ENCODE results near the gene VAMP1.
"Not testable (repeated sequence)": the region's sequence is repeated elsewhere in the genome, so short reads cannot be mapped to it uniquely, and the experiment has no call there.

The VAMP1 gene

DNA sequence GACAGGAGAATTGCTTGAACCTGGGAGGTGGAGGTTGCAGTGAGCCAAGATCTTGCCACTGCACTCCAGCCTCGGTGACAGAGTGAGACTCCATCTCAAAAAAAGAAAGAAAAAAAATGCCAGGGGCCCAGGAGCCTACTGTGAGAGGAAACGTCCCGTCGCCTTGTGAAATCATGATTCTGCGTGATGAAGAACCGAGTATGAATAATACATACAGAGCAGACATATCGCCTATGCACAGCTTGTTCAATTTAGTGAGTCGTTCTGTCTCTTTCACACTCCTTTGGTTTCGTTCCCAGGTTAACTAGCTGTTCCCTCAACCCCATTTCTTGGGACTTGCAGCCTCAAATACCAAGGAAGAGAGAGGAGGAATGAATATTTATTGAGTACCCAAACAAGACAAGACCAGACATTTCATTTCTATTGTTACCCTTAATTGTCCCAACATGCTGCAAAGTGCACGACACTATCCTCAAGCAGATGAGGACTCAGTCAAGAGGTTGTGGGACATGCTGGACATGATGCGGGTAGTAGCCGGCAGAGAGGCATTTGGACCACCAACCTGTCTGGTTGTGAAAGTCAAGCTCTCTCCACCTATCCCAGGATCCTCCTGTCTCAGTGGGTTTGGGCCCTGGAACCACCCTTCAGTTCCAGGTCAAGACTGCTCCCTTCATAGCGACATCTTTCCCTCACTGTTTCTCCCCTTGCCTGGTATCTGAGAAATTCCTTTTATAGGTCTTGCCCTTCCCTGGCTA, 34.3 kb downstream of the VAMP1 start:
- no peak overlapping the region for H3K4me3 ChIP-seq (replicated peaks in 1 of 2; ENCODE audit: low read depth in 2 of 2, low read length in 2 of 2)
- DNase-seq (ENCODE audit: low read depth in 2 of 2): no peak
- TF ChIP-seq CTCF (IDR thresholded peaks at IDR 0.05; ENCODE audit: low read depth, low read length): no peak

GRCh38 chr12:6434205-6435140, 36.0 kb downstream of the VAMP1 start:
- no peak for DNase-seq (ENCODE audit: low read depth in 2 of 2)
- no peak overlapping the region for H3K4me3 ChIP-seq (replicated peaks in 1 of 2; ENCODE audit: low read depth in 2 of 2, low read length in 2 of 2)
- TF ChIP-seq CTCF (IDR thresholded peaks at IDR 0.05; ENCODE audit: low read depth, low read length): no peak

DNA sequence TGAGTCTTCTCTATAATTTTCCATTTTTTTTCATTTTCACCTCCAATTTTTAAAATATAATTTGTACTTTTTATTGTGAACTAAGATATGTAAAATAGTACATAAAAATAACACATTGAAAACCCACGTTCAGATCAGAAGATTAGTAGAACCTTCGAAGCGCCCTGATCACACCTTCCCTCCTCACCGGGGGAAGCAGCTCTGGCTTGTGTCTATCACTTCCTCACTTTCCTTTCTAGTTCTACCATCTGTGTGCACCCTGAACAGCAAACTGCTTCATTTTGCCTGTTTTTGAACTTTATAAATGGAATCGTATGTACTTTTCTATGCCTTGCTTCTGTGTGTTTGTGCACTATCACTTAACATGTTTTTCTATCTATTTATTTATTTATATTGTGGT, 37.5 kb downstream of the VAMP1 start:
- no peak for DNase-seq (ENCODE audit: low read depth in 2 of 2)
- no peak overlapping the region for H3K4me3 ChIP-seq (replicated peaks in 1 of 2; ENCODE audit: low read depth in 2 of 2, low read length in 2 of 2)
- TF ChIP-seq CTCF (IDR thresholded peaks at IDR 0.05; ENCODE audit: low read depth, low read length): no peak

GRCh38 chr12:6430124-6430989, 40.1 kb downstream of the VAMP1 start:
- no peak for TF ChIP-seq CTCF (IDR thresholded peaks at IDR 0.05; ENCODE audit: low read depth, low read length)
- DNase-seq (ENCODE audit: low read depth in 2 of 2): peak; percentile 99
- H3K4me3 ChIP-seq (replicated peaks in 1 of 2; ENCODE audit: low read depth in 2 of 2, low read length in 2 of 2): peak overlapping the region; percentile 20 to 25

DNA sequence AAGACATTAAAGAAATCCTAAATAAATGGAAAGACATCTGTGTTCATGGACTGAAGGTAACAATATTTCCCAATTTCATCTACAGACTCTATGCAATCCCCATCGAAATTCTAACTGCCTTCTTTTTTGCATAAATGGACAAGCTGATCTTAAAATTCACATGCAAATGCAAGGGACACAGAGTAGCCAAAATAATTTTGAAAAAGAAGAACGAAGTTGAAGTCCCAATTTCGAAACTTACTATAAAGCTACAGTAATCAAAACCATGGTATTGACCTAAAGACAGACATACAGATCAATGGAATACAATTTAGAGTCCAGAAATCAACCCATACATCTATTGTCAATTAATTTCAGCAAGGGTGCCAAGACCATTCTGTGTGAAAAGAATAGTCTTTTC, 42.2 kb downstream of the VAMP1 start:
- DNase-seq (ENCODE audit: low read depth in 2 of 2): no peak
- TF ChIP-seq CTCF (IDR thresholded peaks at IDR 0.05; ENCODE audit: low read depth, low read length): no peak
- no peak overlapping the region for H3K4me3 ChIP-seq (replicated peaks in 1 of 2; ENCODE audit: low read depth in 2 of 2, low read length in 2 of 2)

DNA sequence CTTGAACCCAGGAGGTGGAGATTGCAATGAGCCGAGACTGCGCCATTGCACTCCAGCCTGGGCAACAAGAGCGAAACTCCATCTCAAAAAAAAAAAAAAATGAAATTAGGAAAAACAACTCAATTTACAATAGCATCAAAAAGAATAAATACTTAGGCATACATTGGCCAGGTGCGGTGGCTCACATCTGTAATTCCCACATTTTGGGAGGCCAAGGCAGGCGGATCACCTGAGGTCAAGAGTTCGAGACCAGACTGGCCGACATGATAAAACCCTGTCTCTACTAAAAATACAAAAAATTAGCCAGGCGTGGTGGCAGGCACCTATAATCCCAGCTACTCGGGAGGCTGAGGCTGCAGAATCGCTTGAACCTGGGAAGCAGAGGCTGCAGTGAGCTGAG, 42.7 kb downstream of the VAMP1 start:
- not testable (repeated sequence) for DNase-seq (ENCODE audit: low read depth in 2 of 2); H3K4me3 ChIP-seq (replicated peaks in 1 of 2; ENCODE audit: low read depth in 2 of 2, low read length in 2 of 2)
